SK-N-SH treated with all-trans-retinoic acid at 6 μM for 48 hours (cell line): ENCODE results near the gene XRN1.

Experiments used
- BACH2 ChIP-seq: fragments of 250-450 bp; sonication (Bioruptor Pico); IDR thresholded peaks from 2 replicates; pipeline ENCODE4 v1.9.0; 2021; ENCODE audit warnings: mild to moderate bottlenecking, borderline replicate concordance
- CREB5 ChIP-seq: fragments of 250-450 bp; sonication (Bioruptor Pico); IDR thresholded peaks from 2 replicates; pipeline ENCODE4 v1.5.1; 2020; ENCODE audit warnings: low read depth, mild to moderate bottlenecking, moderate library complexity
- CSDC2 ChIP-seq: fragments of 250-450 bp; sonication (Bioruptor Pico); IDR thresholded peaks from 2 replicates; pipeline ENCODE4 v1.5.0; 2020; ENCODE audit warnings: mild to moderate bottlenecking, moderate library complexity
- ESRRG ChIP-seq: fragments of 250-450 bp; sonication (Bioruptor Pico); IDR thresholded peaks from 2 replicates; pipeline ENCODE4 v1.6.1; 2021; ENCODE audit warnings: mild to moderate bottlenecking
- OSR1 ChIP-seq: fragments of 250-450 bp; sonication (Bioruptor Pico); IDR thresholded peaks from 2 replicates; pipeline ENCODE4 v1.8.0; 2022; ENCODE audit warnings: moderate library complexity, mild to moderate bottlenecking, inconsistent platforms
- PATZ1 ChIP-seq: fragments of 250-450 bp; sonication (Bioruptor Pico); IDR thresholded peaks from 2 replicates; pipeline ENCODE4 v1.8.0; 2020; ENCODE audit warnings: mild to moderate bottlenecking, moderate library complexity, borderline replicate concordance
- RARB ChIP-seq: fragments of 250-450 bp; sonication (Bioruptor Pico); IDR thresholded peaks from 2 replicates; pipeline ENCODE4 v1.8.0; 2021; ENCODE audit warnings: mild to moderate bottlenecking, moderate library complexity
- TCF4 ChIP-seq: fragments of 250-450 bp; sonication (Bioruptor Pico); IDR thresholded peaks from 2 replicates; pipeline ENCODE4 v1.8.0; 2021; ENCODE audit warnings: mild to moderate bottlenecking, moderate library complexity, borderline replicate concordance
- TSHZ2 ChIP-seq: fragments of 250-450 bp; sonication (Bioruptor Pico); IDR thresholded peaks from 2 replicates; pipeline ENCODE4 v1.5.0; 2020; ENCODE audit warnings: mild to moderate bottlenecking, moderate library complexity
- ZC3H10 ChIP-seq: fragments of 250-450 bp; sonication (Bioruptor Pico); IDR thresholded peaks from 2 replicates; pipeline ENCODE4 v1.5.1; 2021; ENCODE audit warnings: mild to moderate bottlenecking, moderate library complexity
- ZFP3 ChIP-seq: fragments of 250-450 bp; sonication (Bioruptor Pico); IDR thresholded peaks from 2 replicates; pipeline ENCODE4 v1.5.0; 2020; ENCODE audit warnings: mild to moderate bottlenecking, moderate library complexity
- ZNF70 ChIP-seq: fragments of 450-650 bp; formaldehyde crosslinking; IDR thresholded peaks from 2 replicates; pipeline ENCODE4 v1.5.0; 2020; ENCODE audit warnings: mild to moderate bottlenecking, moderate library complexity

DNA sequence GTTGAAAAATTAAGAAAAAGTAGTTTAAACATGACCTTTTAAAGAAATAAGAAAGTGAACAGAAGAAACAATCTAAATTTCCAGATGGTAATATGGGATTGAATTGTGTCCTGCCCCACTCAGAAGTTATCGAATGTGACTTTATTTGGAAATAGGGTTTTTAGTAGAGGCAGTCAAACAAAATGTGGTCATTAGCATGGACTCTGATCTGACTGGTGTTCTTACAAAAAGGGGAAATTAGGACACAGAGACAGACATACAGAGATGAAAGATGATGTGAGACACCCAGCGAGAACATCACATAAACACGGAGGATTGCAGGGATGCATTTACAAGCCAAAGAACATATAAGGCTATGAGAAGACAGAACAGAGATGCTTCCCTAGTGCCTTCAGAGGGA lies 73.2 kb downstream of the XRN1 start:
- TF ChIP-seq ZFP3 (CRISPR knock-in tag) (no peak), TCF4 (CRISPR knock-in tag) (no peak), RARB (CRISPR knock-in tag) (no peak), ZNF70 (CRISPR knock-in tag) (no peak), PATZ1 (CRISPR knock-in tag) (no peak), ZC3H10 (no peak), CSDC2 (CRISPR knock-in tag) (no peak), TSHZ2 (no peak), CREB5 (CRISPR knock-in tag) (no peak), ESRRG (CRISPR knock-in tag) (no peak), BACH2 (CRISPR knock-in tag) (no peak), OSR1 (no peak)
